HG03066 (cell line): ENCODE data around the gene VPS52.

Experiments
- ATAC-seq: cut with Tn5 transposase; IDR thresholded peaks from one replicate; pipeline ENCODE4 v1.9.1; 2021; ENCODE audit warnings: low read depth; ENCODE audit not compliant: unreplicated experiment

VPS52 gene

DNA sequence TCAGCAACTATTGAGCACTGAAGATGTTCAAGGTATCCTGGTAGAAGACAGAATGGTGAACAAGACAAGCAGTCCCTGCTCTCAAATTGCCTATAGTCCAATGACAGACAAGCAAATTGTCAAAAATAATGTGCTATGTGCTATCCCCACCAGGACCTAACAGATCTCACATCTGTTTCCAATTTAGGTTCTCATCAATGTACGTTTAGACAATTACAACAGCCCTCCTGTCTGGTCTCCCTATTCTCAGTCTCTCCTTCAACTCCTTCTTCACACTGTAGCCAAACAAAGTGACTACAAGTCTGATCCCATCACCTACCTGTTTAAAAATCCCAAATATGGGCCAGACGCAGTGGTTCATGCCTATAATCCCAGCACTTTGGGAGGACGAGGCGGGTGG, 34.7 kb upstream of the VPS52 start:
- ATAC-seq, result no peak

DNA sequence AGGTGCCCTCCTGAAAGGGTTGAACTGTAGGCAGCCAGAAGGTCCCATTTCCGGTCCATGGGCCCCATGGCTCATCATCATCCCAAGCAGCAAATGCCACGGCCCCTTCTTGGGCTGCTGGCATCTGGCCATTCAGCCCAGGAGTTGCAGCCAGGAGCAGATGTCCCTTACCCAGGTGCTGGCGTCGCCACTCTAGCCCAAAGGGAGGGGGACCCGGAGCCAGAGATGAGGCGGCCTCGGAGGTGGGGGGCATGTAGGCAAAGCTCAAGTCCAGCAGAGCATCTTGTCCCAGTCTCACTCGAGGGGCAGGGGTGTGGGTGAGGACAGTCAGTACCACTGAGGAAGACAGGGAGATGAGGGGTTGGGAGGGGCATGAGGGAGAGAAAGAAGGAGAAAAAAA, 33.4 kb upstream of the VPS52 start:
- ATAC-seq, result no peak

DNA sequence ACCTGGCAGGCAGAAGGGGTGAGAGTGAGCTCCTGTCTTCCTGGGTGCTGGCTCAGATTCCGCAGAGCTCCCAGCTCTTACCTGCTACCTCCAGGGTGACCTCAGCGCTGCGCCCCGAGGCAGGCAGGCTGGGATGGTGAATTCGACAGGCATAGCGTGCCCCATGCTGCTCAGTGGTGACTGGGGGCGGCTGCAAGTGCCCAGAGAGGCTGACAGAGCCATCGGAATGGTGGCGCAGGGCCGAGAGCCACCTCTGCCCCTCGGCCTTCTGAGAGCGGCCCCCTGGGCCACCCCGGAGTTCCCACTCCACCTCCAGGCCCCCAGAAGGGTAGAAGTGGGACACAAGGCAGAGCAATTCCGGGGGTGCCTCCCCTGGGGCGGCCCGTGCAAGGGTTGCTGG, 32.5 kb upstream of the VPS52 start:
- no peak for ATAC-seq

DNA sequence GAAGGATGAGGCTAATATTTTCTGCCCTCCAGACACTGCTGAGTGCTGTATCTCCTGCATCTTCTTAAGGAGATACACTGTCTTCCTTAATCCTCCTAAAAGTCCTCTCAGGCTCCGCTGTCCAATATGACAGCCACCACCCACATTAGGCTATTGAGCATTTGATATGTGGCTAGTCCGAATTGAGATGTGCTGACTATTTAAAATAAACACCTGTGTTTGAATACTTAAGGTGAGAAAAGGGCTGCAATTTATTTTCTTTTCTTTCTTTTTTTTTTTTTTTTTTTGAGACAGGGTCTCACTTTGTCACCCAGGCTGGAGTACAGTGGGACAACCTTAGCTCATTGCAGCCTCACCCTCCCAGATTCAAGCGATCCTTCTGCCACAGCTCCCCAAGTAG, 30.2 kb upstream of the VPS52 start:
- no peak for ATAC-seq

DNA sequence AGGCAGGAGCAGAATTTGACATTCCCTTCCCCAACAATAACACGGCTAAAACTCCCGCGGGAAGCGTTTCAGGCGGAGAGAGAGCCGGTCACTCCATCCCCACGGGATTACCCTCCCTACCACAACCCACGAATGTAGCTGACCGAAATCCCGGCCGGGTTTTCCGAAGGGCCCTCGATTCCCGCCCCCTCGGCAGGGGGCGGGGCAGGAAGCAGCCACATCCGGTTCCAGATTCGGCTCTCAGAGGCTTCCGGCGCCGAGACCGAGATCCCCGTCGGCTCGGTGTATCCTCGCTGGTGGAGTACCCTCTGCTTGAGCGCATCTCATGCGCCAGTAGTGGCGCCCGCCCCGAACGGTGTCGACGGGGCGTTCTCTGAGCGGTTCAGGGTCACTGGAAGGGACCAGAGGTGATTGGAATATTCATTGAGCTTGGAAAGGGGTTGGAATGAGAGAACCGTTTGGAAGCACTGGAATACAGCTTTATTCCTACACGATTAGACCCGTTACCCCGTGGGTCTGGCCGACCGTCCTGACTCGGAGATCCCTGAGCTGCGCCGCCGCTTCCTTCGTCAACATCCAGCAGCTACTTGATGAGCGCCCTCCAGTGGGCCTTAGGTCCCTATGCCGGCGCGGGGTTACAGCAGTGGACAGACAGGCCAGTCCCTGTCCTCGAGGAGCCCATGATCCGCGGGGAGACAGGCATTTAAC, 27.7 kb upstream of the VPS52 start:
- ATAC-seq, result peak; percentile 71

DNA sequence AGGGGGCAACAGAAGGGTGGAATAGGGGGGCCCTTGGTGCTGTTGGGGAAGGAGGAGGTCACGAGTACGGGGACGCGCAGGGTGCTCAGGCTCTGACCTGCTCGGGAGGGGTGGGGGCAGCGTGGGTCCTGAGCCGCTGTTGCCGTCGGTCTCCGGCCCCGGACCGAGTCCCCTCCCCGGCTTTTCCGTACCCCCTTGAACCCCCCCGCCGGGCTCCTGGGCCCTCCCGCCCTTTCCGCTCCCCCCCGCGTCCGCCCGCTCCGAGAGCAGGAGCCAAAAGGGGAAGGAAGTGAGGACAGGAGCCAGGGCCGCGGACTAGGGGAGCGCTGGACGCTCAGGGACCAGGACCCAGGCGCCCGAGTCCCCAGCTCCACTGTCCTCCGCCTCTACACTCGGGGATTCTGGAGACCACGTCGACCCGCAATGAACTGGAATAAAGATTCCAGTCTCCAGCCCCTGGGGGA, 27.1 kb upstream of the VPS52 start, which contains the start of gene RGL2:
TSS of gene RGL2 (minus strand) at position 170 of the 464 bp plus-strand sequence. CDS start 332 bp downstream, outside the sequence.
- peak; percentile 29 for ATAC-seq

DNA sequence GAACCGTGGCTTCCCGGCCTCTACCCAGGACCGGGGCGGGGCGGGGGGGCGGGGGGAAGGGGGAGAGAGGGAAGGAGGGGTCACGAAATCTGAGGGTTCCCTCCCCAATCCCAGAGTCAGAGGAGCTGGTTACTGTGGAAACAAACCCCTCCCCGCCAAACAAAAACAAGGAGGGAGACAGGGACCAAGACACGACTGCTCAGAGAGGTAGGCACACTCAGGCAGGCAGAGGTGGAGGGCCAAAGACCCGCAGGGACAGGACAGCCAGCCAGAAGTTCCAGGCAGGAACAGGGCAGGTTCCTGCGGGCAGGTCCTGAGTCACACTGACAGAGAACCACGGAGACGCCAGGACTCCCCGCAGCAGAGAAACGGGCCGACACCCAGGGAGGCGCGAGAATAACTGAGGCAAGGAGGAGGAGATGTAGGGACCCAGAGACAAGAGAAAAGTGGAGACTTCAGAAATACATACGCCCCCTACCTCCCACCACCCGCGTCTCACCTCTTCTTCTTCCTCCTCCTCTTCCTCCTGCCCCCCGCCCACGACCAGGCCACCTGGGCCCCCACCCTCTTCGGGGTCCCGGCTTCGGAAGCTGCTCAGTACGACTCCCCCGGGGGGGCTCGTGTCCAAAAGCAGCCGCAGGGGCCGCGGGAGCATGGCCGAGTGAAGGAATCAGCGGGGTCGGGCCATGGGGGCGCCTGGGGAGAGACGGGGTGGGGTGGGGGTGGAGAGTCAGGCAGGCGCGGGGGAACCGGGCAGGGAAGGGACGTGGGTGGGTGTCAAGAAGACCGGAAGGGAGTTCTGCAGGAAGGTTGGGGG, 26.5 kb upstream of the VPS52 start:
- ATAC-seq, result no peak

DNA sequence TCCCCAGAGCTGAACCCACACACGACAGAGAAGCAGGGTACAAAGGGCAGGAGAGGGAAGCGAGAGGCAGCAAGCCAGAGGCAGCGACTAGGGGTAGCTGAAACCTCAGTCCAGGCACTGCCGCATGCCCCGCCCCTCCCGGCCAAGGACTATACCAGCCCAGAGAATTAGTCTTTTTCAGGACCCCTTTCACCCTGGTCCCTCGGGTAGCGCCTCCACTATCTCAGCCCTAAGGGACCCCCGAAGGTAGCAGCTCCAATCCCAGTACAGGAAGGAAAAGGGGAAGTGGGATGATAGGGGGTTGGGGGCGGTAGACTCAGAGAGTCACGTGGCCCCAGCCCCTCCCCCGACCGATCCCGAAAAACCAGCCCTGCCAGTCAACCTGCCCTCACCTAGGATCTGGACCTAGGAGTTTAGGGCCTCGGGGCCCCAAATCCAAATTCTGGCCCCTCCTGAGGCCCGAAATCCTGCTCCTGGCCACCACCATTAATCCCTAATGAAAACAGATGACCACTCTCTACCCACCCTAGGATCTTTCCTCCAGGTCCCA, 25.8 kb upstream of the VPS52 start:
- no peak for ATAC-seq

DNA sequence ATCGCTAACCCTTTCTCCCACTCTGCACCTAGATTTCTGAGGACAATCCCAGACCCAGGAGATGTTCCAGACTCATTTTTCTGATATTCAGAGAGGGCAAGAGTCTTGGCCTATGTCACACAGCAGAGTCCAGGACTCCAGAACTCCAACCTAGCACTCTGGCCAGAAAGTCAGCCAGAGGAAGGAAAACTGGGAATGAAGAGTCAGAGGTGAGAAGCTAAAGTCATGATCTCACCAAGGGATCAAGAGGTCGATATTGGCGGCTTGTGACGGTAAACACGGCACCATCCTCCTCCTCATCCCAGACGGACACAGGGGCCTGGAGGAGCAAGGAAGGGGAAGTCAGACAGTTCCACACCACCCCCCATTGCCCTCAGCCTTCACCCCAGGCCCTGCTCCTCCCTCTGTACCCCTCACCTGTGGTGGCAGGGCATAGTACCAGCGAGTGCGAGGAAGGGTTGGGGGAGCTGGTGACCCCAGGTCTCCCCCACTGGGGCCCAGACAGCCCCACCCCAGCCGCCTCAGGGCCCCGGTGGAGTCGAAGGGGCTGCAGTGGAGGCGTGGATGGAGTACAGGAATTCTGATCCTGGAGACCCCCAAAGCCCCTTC, 25.2 kb upstream of the VPS52 start:
- no peak for ATAC-seq

DNA sequence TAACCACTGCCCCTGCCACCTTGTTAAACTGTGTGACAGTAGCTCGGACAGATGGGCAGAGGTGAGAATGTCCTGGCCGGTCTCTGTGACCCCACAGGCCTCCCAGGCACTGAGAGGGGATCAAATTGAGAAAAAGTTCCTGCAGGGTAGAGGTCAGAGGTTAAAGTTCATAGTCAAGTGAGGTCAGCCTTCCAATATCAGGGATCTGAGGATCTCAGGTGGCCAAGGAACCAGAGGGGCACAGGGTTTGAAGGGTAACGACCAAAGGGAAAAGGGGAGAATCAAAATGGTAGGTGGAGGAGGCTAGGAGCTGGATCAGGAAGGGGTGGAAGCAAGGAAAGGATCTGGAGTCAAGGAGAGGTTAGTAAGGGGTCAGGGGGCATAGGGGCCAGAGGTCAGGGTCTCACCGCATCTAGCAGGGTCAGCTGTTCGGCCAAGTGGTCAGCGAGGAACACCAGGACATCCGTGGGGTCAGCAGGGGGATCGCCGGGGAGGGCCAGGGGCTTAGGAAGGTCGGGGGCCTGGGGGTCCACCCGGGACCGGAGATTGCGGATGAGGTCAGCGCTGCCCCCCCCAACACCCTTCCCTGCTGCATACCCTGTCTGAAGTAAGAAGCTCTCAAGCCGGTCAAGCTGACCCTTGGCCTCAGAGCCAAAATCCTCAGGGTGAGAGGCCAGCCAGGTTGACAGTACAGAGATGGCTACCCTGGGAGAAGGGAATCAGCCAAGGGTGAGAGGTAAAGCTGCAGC, 24.1 kb upstream of the VPS52 start:
- no peak for ATAC-seq

DNA sequence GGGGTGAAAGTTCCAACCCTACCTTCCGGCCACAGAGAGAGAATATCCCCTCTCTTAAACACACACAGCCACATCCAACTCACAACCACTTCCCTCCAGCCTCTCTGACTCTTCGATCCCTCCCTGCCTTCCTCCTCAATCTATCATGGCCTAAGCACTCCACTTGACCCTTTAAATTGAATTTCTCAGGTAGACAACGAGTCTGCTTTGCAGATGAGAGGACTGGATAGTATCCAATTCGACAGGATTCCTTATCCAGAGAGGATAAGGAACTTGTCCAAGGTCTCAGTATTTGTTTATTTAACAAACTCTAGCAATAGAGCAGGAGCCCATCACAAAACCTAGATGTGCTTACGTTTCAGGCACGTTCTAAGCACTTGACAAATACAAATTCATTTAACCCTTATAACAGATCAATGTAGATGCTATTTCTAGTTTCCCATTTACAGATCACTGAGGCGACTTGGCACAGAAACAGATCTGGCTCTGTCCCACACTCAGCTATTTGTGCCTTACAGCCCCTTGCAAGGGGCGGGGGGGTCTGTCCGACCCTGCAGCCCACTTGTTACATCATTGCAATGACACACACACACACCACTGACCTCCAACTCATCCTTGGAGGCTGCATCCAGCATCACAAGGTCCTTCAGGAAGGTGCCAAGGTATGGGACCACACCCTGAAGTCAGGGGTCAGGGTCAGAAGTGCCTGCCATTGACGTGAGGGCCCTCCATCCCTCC, 22.6 kb upstream of the VPS52 start:
- no peak for ATAC-seq

DNA sequence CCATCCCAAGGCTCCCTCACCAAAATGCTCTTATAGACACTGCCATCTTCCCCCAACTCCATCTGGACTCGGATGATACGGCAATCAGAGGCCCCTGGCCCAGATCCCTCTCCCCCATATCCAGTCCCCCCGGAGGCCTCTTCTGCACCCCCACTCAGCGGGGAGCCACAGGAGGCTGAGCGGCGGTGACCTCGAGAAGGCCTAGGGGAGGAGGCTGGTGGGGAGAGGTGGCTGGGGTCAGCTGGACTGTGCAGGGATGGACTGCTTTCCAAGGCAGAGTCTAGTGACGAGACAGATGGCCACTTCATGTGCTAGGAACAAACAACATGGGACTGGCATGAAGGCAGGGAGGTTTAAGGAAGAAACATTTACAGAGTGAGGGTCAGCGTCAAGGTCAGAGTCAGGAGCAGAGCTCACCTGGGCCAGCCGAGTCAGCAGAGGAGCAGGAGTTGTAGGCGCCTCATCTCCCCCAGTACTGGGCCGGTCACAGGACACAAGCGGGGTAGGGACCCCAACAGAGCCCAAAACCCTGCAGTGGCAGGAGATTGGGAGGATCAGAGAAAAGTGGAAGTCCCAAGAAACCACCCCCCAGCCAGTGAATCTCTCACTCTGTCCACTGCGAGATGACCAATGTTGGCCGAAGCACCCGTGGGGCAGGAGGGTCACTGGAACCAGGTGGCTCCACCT, 21.5 kb upstream of the VPS52 start:
- ATAC-seq, result no peak

DNA sequence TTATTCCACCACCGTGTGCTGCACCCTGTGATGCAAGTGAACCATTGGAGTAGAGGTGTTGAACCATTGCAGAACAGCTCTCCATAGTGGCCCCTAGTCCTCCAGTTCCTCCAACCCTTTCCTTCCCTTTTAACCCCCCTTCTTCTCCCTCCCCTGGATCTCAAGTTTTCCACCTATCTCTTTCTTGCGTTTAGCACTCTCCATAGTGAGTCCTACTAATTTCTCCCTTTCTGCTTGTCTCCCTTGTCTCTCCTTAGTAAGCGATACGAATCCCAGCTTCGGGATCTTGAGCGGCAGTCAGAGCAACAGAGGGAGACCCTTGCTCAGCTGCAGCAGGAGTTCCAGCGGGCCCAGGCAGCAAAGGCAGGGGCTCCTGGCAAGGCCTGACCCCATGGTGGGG, 18.8 kb upstream of the VPS52 start:
- ATAC-seq, result no peak

DNA sequence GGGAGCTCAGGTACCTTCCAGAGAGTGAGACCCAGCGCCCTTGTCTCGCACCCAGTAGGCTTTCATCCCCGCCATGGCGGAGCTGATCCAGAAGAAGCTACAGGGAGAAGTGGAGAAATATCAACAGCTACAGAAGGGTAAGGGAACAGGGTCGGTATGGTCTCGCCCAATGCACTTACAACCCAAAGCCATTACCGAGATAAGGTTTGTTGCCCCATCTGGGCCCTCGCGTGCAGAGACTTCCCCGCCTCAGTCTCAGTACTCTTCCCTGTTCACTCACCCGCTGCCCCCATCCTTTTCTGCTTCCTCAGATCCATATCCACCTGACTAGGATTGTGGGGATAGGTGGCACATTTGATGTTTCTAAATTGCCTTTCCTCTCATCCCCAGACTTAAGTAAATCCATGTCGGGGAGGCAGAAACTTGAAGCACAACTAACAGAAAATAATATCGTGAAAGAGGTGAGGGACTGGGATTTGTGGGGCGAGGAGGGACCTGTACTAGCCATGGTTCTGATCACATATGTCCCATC, 18.2 kb upstream of the VPS52 start:
- ATAC-seq, result no peak

DNA sequence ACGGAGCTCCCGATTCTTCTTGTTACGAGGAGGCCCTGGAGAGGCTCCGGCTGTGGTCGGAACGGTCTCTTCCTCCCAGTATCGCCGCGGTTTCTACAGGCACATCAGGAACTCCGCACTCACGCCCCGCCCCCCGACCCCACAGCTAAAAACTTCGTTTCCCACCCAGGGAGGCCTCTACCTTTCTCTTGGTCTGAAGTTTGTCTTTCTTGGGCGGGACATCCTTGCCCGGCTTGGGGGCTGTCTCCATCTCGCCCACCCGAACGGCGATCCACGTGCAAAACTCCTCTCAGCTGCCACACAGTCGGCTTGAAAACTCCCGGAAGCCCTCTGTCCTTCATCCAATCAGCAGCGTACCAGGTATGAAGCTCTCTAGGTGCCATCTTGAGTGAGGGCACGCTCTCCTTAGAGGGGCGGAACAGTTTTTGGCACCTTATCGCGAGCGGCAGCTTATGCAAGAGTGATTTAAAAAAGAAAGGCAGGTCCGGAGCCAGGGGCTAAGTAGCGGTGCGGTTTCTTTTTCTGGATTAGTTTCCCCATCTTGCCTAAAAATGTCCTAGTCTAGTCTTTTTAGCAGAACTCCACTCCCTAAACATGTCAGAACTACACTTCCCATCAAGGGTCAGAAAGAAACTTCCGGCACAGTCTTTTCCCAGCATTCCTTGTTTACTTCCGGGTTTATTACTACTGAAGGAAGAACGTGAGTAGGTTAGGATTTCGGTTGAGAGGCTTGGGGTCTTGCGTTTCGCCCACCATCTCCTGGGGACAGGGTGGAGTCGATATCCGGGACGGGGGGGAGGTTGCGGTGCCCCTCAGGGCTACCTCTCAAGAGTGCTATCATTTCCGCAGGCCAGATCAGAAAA, 17.5 kb upstream of the VPS52 start, which contains the start of the genes PFDN6 and WDR46:
TSS of gene PFDN6 (plus strand) at position 681 of the 863 bp plus-strand sequence. CDS start 256 bp downstream, outside the sequence.
TSS of gene WDR46 (minus strand) at position 319 of the 863 bp plus-strand sequence. CDS start at position 250, 69 bp downstream.
- peak; percentile 87 for ATAC-seq

DNA sequence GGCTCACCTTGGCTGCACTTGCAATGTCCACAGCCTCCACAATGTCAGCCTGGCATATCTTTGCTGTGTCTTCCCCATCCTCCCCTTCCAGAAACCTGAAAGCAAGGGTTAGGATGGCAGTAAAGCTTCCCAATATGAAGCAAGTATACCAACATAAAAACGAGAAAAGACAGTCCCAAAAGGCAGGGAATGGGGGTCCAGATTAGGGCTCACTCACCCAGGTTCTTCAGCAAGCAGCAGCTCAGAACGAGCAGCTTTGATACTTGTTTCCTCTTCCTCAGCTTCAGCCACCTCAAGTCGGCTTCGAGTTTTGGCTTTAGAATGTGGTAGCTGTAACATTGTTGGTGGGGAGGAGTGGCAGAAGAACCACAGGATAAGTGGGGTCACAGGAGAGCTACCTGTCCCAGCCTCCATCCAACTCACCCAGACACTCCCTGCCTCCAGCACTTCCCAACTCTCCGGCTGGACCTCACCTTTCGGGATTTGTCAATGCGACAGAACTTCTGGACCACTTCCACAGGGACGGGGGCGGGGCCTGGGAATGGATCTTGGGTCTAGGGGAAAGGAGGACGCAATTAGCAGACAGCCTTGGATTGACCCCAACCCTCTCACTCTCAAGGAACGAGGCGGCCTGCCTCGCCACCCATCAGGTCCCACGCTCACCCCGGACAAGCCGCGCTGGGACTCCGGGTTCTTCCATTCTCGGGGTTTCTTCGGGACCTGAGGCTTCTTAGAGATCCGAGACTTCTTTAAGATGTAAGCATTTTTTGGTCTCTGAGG, 16.7 kb upstream of the VPS52 start:
- no peak for ATAC-seq
